ENCODE measurements around the gene COG4. TPM values are rescaled to one million over a fixed set of nuclear protein-coding genes. Genes with fewer than 3 reads are reported as not detected.
A peak's percentile ranks its signal among the peaks of the same experiment; 100 is the strongest.
"Not testable (repeated sequence)": the region's sequence is repeated elsewhere in the genome, so short reads cannot be mapped to it uniquely, and the experiment has no call there.

The COG4 gene
- total RNA-seq, 1 experiment from 2014 or later: 78.0 TPM

GRCh38 chr16:70468776-70469525, 54.4 kb downstream of the COG4 start:
- Histone ChIP-seq H3K4me1 (replicated peaks) (no peaks in the 10 kb centered on the region), H3K9me3 (replicated peaks) (no peaks in the 10 kb centered on the region), H3K27ac (no peak overlapping the region), H3K27me3 (replicated peaks) (no peaks in the 10 kb centered on the region), H3K4me3 (no peak overlapping the region), H3K36me3 (no peaks in the 10 kb centered on the region)
- DNase-seq (ENCODE audit: low read depth in 1 of 2, low spot score in 2 of 2): peak in 1 of 2 experiments; percentile 42

DNA sequence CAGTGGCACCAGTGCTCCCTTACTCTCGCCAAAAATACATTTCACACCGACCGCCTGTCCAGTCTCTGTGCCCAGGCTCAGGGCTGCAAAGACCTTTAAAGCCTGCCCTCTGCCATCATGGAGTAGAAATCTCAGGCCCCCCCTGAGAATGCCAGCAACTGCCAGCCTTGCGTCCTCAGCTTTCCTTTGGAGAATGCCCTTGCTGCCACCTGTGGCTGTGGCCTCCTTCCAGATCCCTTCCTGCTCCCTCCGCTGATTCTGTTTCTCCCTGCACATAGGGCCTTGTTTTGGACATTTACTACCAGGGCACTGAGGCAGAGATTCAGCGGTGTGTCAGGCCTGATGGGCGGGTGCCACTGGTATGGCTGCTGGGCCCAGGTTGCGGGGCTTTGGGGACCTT, 55.7 kb downstream of the COG4 start:
- H3K27ac ChIP-seq: no peak overlapping the region
- no peaks in the 10 kb centered on the region for H3K36me3 ChIP-seq
- no peaks in the 10 kb centered on the region for H3K27me3 ChIP-seq (replicated peaks)
- no peak overlapping the region for H3K4me3 ChIP-seq
- DNase-seq (ENCODE audit: low read depth in 1 of 2, low spot score in 2 of 2): no peak
- no peaks in the 10 kb centered on the region for H3K9me3 ChIP-seq (replicated peaks)
- no peaks in the 10 kb centered on the region for H3K4me1 ChIP-seq (replicated peaks)

- no peak for DNase-seq (ENCODE audit: low read depth in 1 of 2, low spot score in 2 of 2)
- Histone ChIP-seq H3K4me3 (no peak overlapping the region), H3K9me3 (replicated peaks) (no peaks in the 10 kb centered on the region), H3K27ac (no peak overlapping the region), H3K27me3 (replicated peaks) (no peaks in the 10 kb centered on the region), H3K36me3 (no peaks in the 10 kb centered on the region), H3K4me1 (replicated peaks) (no peaks in the 10 kb centered on the region)
Measured at GRCh38 chr16:70467113-70467512, 56.2 kb downstream of the COG4 start.

DNA sequence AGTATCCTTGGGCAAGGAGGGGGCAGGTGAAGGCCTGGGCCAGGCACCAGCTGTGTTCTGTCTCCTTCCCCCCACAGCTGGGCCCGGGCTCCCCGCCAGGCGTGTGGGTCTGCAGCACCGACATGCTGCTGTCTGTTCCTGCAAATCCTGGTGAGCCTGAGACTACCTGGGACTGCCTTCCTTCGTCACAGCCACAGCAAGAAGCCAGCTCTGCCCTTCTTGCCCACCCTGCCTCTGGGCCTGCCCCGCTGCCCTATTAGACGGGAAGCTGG, 56.6 kb downstream of the COG4 start:
- no peaks in the 10 kb centered on the region for H3K36me3 ChIP-seq
- H3K4me3 ChIP-seq: no peak overlapping the region
- H3K9me3 ChIP-seq (replicated peaks): no peaks in the 10 kb centered on the region
- no peaks in the 10 kb centered on the region for H3K4me1 ChIP-seq (replicated peaks)
- no peak overlapping the region for H3K27ac ChIP-seq
- H3K27me3 ChIP-seq (replicated peaks): no peaks in the 10 kb centered on the region
- DNase-seq (ENCODE audit: low read depth in 1 of 2, low spot score in 2 of 2): no peak

DNA sequence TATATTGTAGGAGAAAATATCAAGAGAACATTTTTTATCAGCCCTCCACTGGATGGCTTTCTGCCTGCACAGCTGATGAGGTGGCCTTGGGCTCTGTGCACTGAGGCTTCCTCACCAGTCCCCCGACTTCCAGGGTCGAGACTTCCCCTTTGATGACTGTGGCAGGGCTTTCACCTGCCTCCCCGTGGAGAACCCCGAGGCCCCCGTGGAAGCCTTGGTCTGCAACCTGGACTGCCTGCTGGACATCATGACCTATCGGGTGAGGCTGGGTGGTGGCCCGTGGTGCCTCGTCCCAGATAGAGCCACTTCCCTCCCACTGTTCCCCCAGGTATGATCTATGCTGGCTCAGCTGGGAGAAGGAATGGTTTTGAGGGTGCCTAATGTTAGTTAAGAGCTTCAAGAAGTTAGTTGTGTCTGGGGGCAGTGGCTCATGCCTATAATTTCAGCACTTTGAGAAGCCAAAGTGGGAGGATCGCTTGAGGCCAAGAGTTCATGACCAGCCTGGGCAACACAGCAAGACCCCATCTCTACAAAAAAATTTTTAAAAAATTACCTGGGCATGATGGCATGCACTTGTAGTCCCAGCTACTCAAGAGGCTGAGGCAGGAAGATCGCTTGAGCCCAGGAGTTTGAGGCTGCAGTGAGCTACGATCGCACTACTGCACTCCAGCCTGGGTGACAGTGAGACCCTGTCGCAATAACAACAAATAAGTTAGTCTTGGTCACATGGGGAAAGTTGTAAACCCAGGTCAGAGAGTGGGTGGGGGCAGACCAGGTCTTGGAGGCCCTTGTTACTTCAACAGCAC, 57.2 kb downstream of the COG4 start:
- Histone ChIP-seq H3K27ac (no peak overlapping the region), H3K27me3 (replicated peaks) (no peaks in the 10 kb centered on the region), H3K4me1 (replicated peaks) (no peaks in the 10 kb centered on the region), H3K4me3 (no peak overlapping the region), H3K36me3 (no peaks in the 10 kb centered on the region), H3K9me3 (replicated peaks) (no peaks in the 10 kb centered on the region)
- DNase-seq (ENCODE audit: low read depth in 1 of 2, low spot score in 2 of 2): peak in 1 of 2 experiments; percentile 42

DNA sequence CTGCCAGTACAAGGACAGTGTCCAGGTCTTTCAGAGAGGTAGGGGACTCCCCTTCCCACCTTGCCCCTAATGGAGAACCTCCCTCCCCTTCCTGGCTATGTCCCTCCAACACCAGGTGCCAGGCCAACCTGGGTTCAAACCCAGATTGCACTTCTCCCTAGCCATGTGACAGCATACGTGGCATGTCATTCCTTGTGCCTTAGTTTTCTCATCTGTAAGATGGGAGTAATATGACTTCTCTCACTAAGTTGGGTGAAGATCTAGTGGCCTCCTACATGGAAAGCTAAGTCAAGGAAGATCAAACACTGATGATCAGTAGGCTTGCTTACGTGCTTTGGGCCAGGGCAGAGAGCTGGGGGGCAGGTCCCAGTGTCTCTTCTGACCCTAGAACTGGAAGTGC, 60.1 kb downstream of the COG4 start:
- Histone ChIP-seq H3K4me3 (no peak overlapping the region), H3K27me3 (replicated peaks) (no peaks in the 10 kb centered on the region)

DNA sequence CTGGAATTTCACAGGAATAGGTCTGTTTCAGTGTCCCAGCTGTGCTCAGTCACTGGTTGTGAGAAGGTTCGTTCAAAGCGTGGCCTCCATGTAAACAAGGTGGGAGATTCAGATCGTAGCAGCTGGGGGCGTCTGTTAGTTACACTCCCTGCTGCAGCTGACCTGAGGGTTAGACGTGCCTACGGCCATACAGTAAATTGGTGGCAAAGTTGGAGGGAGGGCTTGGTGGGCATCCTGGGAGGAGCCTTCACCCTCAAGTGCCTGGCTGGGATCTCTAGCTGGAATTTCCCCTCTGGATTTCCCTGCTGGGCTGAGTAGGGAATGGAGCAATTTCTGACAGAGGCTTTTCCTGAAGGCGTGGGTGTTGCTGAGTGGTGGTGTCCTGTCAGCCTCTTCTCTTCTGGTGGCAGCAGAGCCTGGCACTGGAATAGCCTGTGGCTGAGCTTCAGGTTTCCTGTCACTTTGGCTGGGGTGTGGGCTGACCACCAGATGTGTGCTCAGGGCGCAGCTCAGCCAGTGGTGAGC, 62.6 kb downstream of the COG4 start:
- no peaks in the 10 kb centered on the region for H3K36me3 ChIP-seq
- no peaks in the 10 kb centered on the region for H3K9me3 ChIP-seq (replicated peaks)
- DNase-seq (ENCODE audit: low read depth in 1 of 2, low spot score in 2 of 2): no peak
- H3K27ac ChIP-seq: no peak overlapping the region
- no peaks in the 10 kb centered on the region for H3K4me1 ChIP-seq (replicated peaks)
- H3K4me3 ChIP-seq: no peak overlapping the region
- no peaks in the 10 kb centered on the region for H3K27me3 ChIP-seq (replicated peaks)

More for the DNA sequence above, 60.1 kb downstream of the COG4 start:
- Histone ChIP-seq H3K9me3 (replicated peaks) (no peaks in the 10 kb centered on the region), H3K36me3 (no peaks in the 10 kb centered on the region), H3K4me1 (replicated peaks) (no peaks in the 10 kb centered on the region), H3K27ac (no peak overlapping the region)
- DNase-seq (ENCODE audit: low read depth in 1 of 2, low spot score in 2 of 2): no peak

DNA sequence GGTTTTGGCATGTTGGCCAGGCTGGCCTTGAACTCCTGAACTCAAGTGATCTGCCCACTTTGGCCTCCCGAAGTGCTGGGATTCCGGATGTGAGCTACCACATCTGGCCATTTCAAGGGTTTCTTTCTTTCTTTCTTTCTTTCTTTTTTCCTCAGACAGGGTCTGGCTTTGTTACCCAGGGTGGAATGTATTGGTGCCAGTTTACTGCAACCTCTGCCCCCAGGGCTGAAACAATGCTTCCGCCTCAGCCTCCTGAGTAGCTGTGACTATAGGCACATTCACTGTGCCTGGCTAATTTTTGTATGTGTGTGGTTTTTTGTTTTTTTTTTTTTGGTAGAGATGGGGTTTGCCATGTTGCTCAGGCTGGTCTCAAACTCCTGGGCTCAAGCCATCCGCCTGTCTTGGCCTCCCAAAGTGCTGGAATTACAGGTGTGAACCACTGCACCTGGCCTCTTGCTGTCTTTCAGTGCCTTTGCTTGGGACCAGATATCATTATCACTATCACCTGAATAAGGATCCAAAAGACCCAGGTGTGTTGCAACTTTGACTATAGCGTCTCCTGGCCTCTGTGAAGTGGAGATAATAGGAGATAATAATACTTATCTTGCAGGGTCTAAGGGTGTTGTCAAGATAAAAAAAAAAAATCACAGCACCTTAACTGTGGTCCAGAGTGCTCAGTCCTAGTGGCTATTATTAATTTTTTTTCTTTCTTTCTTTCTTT, 65.7 kb downstream of the COG4 start:
- Histone ChIP-seq H3K27me3 (replicated peaks) (no peaks in the 10 kb centered on the region), H3K9me3 (replicated peaks) (no peaks in the 10 kb centered on the region), H3K27ac (no peak overlapping the region), H3K4me3 (no peak overlapping the region), H3K36me3 (no peaks in the 10 kb centered on the region), H3K4me1 (replicated peaks) (peaks cover 4% of the 10 kb centered on the region)
- DNase-seq (ENCODE audit: low read depth in 1 of 2, low spot score in 2 of 2): no peak

- no peak for DNase-seq (ENCODE audit: low read depth in 1 of 2, low spot score in 2 of 2)
- no peaks in the 10 kb centered on the region for H3K9me3 ChIP-seq (replicated peaks)
- H3K27me3 ChIP-seq (replicated peaks): no peaks in the 10 kb centered on the region
- no peaks in the 10 kb centered on the region for H3K36me3 ChIP-seq
- no peak overlapping the region for H3K4me3 ChIP-seq
- H3K4me1 ChIP-seq (replicated peaks): peaks cover 4% of the 10 kb centered on the region
- no peak overlapping the region for H3K27ac ChIP-seq
Measured at GRCh38 chr16:70455910-70456309, 67.4 kb downstream of the COG4 start.

GRCh38 chr16:70454222-70455034, 68.9 kb downstream of the COG4 start, which contains the start of gene FCSK:
Gene FCSK, plus strand, starts transcription at chr16:70454595. Its CDS starts 8,596 bp downstream, at chr16:70463191.
- DNase-seq (ENCODE audit: low read depth in 1 of 2, low spot score in 2 of 2): peak; percentile 79 to 97
- Histone ChIP-seq H3K4me3 (peak within 1 kb of the TSS; percentile 72), H3K9me3 (replicated peaks) (no peaks in the 10 kb centered on the region), H3K27ac (peak within 1 kb of the TSS; percentile 99), H3K4me1 (replicated peaks) (peaks cover 4% of the 10 kb centered on the region), H3K36me3 (no peaks in the 10 kb centered on the region), H3K27me3 (replicated peaks) (no peaks in the 10 kb centered on the region)

DNA sequence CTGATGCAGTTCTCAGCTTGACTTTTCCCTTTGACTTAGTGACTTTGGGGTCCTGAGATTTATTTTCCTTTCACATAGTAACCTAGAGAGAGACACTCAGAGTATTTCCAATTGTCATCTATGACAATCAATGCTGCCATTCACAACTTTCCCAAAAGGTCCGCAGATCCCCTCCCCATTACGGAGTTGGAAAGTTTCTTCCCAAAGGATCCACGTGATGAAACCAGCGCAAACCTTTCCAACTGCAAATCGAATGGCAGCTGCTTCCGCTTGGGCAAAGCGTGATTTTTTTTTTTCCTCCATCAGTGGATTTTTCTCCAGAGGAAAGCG, 69.5 kb downstream of the COG4 start:
- Histone ChIP-seq H3K36me3 (no peaks in the 10 kb centered on the region), H3K4me1 (replicated peaks) (peaks cover 4% of the 10 kb centered on the region), H3K4me3 (peak overlapping the region; percentile 72), H3K27ac (no peak overlapping the region), H3K9me3 (replicated peaks) (no peaks in the 10 kb centered on the region), H3K27me3 (replicated peaks) (no peaks in the 10 kb centered on the region)
- no peak for DNase-seq (ENCODE audit: low read depth in 1 of 2, low spot score in 2 of 2)

- no peaks in the 10 kb centered on the region for H3K27me3 ChIP-seq (replicated peaks)
- no peaks in the 10 kb centered on the region for H3K36me3 ChIP-seq
- peaks cover 4% of the 10 kb centered on the region for H3K4me1 ChIP-seq (replicated peaks)
- no peaks in the 10 kb centered on the region for H3K9me3 ChIP-seq (replicated peaks)
- no peak overlapping the region for H3K27ac ChIP-seq
- no peak for DNase-seq (ENCODE audit: low read depth in 1 of 2, low spot score in 2 of 2)
- H3K4me3 ChIP-seq: peak overlapping the region; percentile 72
Measured at GRCh38 chr16:70453117-70453891, 70.0 kb downstream of the COG4 start.

GRCh38 chr16:70451004-70451340, 72.4 kb downstream of the COG4 start:
- not testable (repeated sequence) for H3K27me3 ChIP-seq (replicated peaks); H3K36me3 ChIP-seq; H3K4me1 ChIP-seq (replicated peaks); H3K4me3 ChIP-seq; H3K9me3 ChIP-seq (replicated peaks); DNase-seq (ENCODE audit: low read depth in 1 of 2, low spot score in 2 of 2); H3K27ac ChIP-seq
